ENCODE data around the gene THOC7.

The THOC7 gene

DNA sequence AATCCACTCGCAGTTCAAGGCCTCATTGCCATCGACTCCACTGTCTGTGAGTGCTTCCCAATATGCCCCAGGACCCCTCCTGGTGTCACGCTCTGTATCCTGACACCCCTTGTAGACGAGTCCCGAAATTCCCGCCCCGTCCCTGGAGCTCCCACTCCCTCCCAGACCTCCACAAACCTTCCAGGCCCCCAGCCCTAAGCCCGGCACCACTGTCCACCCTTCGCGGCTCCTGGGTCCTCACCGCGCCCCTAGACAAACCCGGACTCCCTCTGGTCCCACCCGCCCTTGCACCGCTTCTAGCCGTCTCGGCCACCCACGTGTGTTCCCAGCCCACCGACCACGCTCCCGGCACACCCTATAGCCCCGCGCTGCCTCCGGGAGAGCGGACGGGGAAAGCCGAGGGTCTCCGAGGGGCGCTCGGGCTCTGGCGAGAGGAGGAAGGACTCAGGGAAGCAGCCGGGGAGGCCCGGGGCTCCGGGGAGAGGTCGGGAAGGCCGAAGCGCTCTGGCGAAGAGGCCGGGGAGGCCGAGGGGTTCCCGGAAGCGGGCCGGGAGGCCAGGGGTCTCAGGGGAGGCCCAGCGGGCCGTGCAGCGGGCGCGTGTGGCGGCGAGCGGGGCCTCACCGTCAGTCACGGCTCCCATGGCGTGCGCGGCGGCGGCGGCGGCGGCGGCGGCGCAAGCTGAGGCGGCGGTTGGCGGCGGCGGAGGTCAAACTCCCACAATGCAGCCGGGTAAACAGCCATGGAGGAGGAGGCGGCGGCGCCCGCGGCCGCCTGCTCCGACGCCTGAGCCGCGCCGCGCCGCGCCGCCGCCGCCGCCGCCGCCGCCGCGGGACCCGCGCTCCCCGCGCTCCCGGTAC, at the start of gene THOC7, which contains the start of gene ATXN7:
THOC7 (minus strand) TSS at position 656 of the 858 bp plus-strand sequence; CDS start at position 641, 15 bp downstream.
ATXN7 (plus strand) TSS at position 718 of the 858 bp plus-strand sequence. CDS start 48,732 bp downstream, outside the sequence.
- DNase-seq, result no peak

DNA sequence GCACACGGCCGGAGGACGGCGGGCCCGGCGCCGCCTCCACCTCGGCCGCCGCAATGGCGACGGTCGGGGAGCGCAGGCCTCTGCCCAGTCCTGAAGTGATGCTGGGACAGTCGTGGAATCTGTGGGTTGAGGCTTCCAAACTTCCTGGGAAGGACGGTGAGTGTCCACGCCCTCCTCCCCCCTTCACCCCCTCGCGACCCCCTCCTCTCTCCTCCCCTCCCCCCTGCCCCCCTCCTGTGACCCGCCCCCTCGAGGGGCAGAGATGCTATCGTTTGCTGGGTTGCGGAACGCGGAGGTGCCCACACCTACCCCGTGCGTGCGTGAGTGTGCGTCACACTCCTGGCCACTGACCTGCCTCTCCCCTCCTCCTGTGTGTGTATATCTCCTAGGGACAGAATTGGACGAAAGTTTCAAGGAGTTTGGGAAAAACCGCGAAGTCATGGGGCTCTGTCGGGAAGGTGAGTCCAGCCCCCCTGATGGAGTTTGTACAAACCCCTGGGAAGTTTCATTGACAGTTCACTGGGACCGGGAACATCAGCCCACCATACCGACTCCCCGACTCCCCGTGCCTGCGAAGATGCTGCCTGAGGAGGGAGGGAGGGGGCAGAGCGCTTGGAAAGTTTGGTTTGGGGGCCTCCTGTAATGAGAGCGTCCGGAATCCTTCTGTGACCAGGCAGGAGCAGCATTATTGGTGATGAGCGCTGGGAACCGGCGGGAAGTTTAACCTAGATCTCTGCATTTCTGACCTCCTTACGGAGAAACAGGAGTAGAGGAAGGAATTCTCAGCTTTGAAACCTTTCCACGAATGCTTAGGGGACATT, 49.4 kb upstream of the THOC7 start:
- DNase-seq, result no peak

DNA sequence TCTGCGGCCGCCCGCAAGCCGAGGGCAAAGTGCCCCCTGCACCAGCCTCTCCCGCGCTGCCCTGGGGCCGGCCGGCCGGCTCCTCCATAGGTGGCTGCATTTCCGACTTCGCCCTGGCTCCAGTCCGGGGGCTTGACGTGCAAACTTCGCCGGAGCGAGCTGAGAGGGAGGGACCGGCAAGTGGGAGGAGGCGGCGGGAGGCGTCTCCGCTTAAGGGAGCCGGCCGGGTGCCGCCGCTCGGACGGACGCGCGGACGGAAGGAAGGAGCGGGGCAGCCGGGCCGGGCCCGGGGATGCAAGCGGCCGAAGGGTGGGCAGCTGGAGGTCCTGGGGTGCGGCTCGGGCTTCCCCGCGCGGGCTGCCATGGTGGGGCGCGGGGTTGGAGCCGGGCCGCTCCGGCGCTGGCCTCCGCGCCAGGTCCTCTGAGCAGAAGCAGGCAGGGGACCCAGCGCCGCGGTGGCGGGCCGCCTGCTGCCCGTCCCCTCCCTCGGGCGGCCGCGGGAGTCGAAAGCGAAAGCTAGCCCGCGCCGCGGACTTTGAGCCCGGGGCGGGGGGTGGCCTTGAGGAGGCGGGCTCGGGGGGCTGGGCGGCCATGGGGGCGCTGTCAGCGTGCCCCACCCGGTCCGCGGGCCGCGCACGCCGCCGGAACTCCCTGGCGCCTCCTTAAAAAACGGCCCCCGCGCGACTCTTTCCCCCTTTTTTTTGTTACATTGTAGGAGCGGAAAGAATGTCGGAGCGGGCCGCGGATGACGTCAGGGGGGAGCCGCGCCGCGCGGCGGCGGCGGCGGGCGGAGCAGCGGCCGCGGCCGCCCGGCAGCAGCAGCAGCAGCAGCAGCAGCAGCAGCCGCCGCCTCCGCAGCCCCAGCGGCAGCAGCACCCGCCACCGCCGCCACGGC, 48.5 kb upstream of the THOC7 start, which contains the start of gene SCAANT1:
SCAANT1 (minus strand) TSS at position 511 of the 895 bp plus-strand sequence.
- no peak for DNase-seq

DNA sequence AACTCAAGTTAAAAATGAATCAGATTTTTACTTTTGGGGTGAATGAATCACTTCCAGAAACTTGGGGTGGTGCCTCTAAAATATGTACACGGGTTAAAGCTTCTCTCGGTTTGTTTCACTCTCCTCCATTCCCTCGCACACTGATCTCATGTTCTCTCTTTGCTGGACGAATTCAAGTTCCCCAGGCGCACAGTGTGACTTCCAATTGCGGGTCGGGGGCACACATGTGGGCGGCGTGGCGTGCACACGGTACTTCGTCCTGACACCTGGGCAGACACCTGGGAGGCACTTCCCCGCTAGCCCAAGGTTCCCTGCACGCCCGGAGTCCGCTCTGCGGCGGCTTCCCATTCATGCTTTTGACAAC, 47.9 kb upstream of the THOC7 start:
- no peak for DNase-seq

DNA sequence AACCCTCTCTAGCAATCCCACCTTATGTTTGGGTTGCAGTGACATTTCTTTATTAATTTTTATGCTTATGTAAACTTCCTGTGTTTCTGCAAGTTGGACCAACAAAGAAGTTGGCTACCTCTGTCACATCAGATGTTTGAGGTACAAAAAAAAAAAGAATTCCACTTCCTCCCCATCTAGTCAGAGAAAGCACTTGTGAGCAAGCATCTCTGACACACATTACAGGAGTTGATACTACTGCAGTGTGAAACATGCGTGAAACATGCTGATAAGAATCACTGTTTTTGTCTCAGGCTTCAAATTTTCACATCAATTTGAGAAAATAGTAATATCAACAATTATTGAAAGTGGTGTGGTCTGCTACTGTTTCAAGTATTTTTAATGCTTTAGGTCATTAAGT, 47.3 kb upstream of the THOC7 start:
- no peak for DNase-seq

DNA sequence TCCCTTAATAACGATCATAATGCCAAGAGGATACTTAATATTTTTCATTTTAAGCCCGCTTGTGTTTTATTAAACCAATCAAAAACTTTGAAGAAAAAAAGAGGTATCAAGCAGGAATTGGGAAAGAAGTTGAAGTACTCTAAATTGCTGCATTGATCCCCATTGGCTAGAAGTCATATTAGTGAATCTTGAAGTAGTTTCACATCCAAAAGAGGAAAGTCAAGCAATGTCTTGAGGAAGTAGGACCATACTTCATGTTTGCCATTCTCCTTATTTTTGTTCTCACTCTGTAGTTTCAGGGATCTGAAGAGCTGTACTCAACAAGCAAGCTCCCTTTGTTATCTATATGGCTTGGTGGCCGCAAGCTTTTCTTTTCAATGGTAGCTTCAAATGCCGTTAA, 46.4 kb upstream of the THOC7 start:
- DNase-seq, result no peak

DNA sequence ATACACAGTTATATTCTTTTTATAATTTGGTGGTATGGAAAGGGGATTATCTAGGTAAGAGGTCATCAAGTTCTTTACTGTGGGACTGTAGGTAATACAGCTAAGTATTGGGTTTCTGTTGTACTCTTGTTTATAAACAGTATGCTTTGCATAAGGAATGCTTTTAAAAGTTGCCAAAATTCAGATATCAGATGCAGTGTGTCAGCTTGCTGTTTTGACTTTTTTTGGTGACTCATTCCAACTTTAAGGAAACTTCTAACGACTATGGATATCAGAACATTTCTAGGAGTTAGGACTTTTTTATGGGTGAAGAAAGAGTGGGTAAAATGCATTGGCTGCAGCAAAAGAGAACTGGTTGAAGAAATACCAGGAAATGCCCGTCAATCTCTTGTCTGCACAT, 45.8 kb upstream of the THOC7 start:
- DNase-seq, result no peak

DNA sequence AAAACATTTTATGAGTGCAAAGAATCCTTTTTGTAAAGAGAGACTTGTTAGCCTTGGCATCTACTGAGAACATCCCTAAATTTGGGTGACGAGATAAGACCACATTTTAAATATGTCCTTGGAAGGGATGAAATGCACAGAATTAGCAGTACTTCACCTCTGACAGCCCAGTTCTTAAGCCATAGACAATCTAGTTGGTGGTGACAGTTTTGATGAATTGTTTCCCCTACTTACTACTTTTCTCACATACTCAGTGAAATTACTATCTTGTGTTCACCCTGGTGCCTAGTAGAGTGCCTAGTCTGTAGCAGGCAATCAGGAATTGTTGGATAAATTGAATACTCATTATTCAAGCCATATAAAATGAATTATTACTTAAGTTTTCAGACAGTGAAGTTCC, 45.2 kb upstream of the THOC7 start:
- DNase-seq, result no peak

DNA sequence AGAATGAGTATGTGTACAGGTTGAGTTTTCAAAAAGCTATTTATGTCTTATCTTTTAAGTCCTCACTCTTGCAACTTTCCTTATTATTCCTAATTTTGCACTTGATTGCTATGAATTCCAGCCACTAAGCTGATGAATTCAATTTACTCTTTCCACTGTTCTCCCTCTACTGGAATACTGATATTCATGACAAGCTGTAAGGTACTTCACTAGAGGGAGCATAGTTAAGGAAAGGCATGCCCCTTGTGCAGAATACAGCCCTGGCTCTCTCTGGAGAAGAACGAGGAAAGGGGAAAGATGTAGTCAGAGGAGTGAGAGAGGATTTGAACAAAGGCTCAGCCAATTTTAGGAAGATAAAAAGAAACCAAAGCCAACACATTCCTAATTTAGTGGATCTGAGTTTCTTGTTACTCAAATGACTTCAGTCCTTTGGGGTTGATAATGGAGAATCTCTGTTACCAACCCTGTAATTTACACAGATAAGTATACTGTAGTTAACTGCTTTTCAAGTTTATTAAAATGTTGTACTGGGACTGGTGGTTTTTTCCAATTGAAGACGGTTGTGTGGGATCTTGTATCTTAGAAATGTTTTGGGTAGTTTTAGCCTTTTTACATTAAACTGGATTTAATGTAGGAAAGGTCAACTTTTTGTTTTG, 44.6 kb upstream of the THOC7 start:
- no peak for DNase-seq

DNA sequence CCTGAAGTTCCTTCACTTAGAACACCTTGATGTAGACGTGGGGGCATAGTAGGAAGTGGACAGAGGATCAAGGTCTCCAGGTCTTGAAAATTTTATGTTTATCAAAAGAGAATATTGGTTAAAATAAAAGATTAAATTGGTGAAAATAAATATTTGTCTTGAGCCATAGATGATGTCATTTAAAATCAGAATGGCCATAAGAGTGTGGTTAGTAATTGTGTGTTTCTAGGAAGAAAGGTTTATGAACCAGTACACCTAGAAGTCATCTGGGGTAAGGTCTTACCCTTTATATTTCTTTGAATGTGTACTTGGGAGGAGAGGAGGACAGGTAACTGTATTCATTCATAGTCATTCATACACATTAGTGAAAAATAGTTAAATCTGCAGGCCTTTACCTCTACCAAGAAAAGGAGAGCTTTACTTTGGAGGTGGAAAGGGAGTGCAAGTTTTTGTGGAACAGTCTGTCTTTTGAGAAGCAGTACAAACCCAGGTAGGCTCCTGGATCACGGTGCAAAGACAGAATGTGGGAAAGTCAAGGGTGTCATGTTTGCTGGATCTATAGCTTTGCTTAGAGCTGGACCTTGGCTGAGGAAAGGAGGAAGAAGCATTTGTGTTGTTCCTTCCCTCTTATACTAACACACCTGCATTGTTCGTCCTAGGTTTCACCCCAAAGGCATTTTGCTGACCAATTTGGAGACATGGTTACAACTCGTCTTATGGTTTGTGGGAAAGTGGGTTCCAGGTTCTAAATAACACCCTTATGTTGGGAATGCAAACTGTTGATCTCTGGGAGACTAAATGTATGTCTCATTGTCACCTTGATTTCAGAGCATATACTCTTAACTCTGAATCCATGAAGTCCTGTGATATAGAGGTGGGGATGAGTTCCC, 42.4 kb upstream of the THOC7 start:
- no peak for DNase-seq

DNA sequence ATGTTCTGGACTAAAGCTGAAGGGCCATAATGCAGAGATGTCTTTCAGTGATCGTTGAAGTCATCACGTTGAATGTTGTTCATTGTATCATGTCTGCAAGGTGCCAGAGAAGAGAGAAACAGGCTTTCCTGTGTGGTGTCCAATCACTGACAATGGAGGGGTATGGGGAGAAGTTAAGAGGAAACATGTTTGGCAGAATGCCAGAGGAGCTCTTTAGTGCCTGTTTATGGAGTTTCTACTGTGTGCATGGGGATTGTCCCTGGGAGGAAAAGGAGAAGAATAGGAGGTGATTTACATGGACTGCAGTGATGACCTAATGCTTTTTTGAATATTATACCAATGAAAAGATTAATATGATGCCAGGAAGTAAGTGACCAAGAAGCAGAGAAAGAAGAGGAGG, 36.9 kb upstream of the THOC7 start:
- DNase-seq, result no peak

DNA sequence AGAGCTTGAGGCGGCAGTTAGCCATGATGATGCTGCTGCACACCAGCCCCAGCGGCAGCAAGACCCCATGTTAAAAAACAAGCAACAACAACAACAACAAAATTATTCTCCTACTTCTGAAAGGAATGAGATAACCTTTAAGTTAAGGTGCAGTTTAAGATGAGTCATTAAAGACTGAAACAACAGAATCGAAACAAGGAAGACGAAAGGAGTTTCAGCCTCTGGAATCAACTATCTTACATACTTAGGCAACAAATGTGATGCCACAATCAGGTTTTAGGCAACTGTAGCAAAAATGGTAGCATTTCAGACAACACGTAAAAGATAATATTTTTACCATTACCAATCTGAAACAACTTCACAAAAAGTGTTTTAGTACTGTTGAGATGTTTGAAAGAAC, 36.4 kb upstream of the THOC7 start:
- no peak for DNase-seq

DNA sequence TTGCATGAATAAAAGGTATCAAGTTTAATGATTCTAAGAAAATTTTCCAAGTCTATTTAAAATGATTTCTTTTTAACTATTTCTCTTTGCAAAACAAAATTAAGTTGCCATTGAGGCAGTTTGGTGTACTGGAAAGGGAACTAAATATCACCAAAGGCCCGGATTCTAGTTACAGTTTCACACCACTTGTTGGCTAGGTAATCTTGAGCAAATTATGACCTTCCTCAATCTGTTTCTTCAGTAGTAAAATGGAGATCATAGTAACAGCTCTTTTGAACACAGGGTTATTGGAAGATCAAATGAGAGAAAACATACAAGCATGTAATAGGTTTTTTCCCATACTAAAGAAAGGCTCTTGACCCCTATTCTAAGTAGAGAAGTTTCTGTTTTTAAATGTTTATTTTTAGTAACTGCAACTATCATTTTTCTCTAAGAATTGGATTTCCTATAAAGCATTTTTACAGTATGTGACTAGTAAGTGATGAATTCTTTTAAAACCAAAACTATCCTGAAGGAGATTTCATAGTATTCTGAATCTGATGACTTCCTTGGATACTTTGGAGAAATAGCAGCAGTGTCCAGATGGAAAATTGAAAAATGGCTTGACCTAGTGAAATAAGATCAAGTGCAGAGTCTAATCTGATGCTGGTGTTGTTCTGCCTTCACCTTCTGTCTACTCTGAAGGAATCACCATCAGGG, 32.9 kb upstream of the THOC7 start:
- no peak for DNase-seq

DNA sequence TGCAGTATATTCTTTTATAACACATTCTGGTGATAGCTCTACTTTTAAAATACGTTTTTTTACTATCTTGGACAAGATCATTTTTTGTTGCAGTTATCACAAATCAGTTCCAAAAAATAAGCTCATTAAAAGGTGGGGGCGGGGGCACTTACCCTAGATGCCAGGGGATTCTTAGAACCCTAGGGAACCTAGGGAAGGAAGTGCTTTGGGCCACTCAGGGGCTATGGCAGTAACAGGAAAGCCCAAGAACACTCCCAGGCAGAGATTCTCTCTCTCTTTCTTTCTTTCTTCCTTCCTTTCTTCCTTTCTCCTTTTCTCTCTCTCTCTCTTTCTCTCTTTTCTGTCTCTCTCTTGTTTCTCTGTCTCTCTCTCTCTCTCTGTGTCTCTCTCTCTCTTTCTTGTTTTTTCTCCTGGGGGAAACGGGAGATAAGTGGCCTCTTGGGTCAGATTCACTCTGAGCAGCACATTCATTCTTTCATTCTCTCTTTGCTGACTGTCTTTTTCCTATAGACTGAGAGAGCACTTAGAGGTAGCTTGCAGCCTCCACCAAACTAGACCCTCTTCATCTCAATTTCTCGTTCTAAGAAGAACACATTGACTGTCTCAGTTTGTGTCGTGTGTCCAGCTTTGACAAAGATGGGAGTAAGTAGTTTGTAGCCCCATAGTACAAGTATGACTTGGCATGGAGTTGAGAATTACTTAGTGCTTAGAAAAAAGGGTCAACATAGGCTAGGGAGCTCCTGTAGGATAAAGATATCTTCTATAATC, 32.0 kb upstream of the THOC7 start:
- DNase-seq, result no peak

DNA sequence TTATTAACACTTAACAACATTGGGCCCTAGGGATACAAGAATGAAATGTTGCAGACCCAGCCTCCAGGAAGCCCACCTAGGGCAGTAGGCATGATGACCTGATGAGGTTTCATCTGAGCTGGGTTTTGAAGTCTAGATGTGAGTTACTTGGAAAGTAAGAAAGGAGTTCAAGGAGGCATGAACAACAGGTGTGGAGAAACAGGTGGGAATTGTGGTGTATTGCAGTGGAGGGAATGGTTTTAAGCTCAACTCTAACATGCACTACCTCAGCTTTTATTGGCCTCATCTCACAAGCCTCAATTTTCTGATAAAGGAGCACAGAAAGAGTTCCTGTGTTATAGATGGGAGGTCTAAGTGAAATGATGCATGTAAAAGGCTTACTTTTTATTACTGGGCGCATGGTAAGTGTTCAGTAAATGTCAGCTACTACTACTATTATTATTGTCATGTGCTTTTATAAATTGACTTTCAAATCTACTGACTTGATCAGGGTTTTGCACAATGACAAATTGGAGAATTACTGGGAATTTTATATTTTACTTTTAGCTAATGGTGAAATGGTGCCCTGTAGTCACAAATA, 29.3 kb upstream of the THOC7 start:
- no peak for DNase-seq

DNA sequence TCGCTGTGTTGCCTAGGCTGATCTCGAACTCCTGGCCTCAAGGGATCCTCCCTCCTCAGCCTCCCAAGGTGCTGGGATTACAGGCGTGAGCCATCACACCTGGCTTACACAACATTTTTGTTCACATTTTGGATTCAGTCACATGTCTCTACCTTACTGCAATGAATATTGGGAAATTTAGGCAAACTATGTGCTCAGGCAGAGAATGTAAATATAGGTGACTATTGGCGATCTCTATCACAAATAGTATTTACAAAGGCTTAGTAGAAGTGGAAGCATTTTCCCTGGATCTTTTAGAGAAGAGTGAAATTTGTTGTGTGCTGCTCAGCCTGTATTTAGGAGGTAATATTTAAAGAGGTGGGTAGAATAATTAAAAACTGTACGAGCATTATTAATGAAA, 27.9 kb upstream of the THOC7 start:
- DNase-seq, result no peak

DNA sequence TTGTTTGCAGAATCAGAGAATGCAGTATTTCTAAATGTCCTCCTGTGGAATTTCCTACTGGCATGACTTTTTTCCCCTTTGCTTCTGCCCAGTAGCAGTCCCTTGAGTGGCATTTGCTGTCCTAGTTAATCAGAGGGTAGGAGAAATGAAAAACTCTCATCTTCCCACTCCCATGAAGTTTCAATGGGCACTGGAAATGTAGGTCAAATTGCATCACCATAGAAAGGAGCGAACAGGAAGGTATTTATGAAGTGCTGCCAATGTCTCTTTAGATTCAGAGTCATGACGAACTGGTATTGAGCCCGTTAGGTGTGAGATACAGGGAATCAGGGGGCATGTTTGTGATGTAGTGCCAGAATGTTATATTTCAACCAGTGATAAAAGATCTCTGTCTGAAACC, 23.3 kb upstream of the THOC7 start:
- no peak for DNase-seq

DNA sequence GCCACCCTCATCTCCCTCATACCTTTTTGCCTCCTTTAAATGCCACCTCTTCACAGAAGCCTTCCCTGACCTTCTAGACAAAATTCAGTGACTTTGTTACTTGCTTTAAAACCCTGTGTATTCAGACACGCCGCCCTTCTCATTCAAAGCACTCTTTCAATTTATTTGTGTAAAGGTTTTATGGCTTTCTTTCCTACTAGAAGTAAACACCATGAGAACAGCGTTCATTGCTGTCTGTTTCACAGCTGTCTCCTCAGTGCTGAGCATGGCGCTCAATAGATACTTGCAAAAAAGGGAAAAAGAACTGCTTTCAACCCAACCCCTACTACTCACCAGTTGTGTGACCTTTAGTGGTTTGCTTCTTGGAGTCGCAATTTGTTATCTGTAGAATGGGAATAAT, 17.0 kb upstream of the THOC7 start:
- DNase-seq, result no peak

DNA sequence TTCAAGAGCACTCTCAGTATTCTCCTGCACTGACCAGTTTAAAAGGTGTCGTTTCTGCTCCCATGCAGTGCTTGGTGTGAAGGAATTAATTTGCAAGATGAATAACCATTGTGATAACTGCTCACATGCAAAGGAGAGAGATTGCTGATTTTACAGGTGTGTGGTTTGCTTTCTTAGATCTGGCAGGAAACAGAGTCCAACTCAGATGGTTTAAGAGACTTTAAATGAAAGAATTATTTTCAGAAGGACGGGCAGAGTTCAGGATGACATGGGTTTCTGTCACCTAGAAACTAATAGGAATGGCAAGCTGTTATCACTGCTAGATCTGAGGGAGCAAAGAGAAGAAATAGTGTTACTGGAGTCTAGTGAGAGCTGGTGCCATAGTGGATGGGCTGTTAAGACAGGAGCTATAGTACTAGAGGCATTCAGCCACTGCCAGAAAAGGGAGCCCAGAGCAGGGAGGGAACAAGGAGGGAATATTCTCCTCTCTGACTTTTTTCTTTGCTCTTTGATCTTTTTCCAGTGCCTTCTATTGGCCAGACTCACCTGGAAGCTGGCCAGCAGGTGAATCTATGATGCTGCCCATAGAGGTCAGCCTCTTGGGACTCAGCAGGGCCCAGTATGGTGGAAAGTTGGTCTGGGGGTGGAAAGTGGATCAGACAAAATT, 14.9 kb upstream of the THOC7 start:
- DNase-seq, result no peak

Measured in NCI-H1436 treated with DMSO at 0.1 percent for 48 hours (cell line).